BE2C (cell line): ENCODE data around the gene CSNK1D.
A peak's percentile ranks its signal among the peaks of the same experiment; 100 is the strongest.
"Not testable (repeated sequence)": the region's sequence is repeated elsewhere in the genome, so short reads cannot be mapped to it uniquely, and the experiment has no call there.

Experiments
- DNase-seq: peaks from one replicate; pipeline ENCODE4 v3.0.0-alpha.2; 2020
- H3K27me3 ChIP-seq: fragments of 250-450 bp; sonication (Bioruptor Pico); 2 replicates; pipeline ENCODE4 v1.5.1; 2020; ENCODE audit warnings: mild to moderate bottlenecking
- H3K36me3 ChIP-seq: fragments of 250-450 bp; sonication (Bioruptor Pico); 2 replicates; pipeline ENCODE4 v1.5.1; 2020; ENCODE audit warnings: mild to moderate bottlenecking
- H3K4me1 ChIP-seq: fragments of 250-450 bp; sonication (Bioruptor Pico); 2 replicates; pipeline ENCODE4 v1.5.1; 2020
- H3K4me3 ChIP-seq: 2 replicates; pipeline ENCODE4 v1.5.1; 2011; ENCODE audit warnings: low read depth, low read length
- H3K9me3 ChIP-seq: fragments of 250-450 bp; sonication (Bioruptor Pico); 2 replicates; pipeline ENCODE4 v1.5.1; 2020
- CTCF ChIP-seq: IDR thresholded peaks from 2 replicates; pipeline ENCODE4 v1.5.1; 2012; ENCODE audit warnings: mild to moderate bottlenecking, low read depth, low read length

Gene CSNK1D

GRCh38 chr17:82257473-82257872 lies 16.0 kb downstream of the CSNK1D start:
- TF ChIP-seq CTCF, result peak; percentile 11; the same call in 1 of the 2 replicates
- Histone ChIP-seq H3K4me3 (no peak overlapping the region), H3K36me3 (peaks cover 76% of the 10 kb centered on the region), H3K27me3 (no peaks in the 10 kb centered on the region), H3K9me3 (peaks cover 4% of the 10 kb centered on the region; the same call in 1 of the 2 replicates), H3K4me1 (no peaks in the 10 kb centered on the region)
- DNase-seq, result peak; percentile 79

- H3K36me3 ChIP-seq, result peaks cover 76% of the 10 kb centered on the region
- TF ChIP-seq CTCF, result no peak
- H3K4me3 ChIP-seq, result no peak overlapping the region
- H3K27me3 ChIP-seq, result no peaks in the 10 kb centered on the region
- no peaks in the 10 kb centered on the region for H3K4me1 ChIP-seq
- H3K9me3 ChIP-seq, result peaks cover 4% of the 10 kb centered on the region; the same call in 1 of the 2 replicates
- no peak for DNase-seq
Measured at GRCh38 chr17:82256242-82256885, 17.1 kb downstream of the CSNK1D start.

- Histone ChIP-seq H3K9me3 (peaks cover 4% of the 10 kb centered on the region; the same call in 1 of the 2 replicates), H3K4me1 (peaks cover under 1% of the 10 kb centered on the region; the same call in 1 of the 2 replicates), H3K36me3 (peaks cover 77% of the 10 kb centered on the region), H3K4me3 (no peak overlapping the region), H3K27me3 (no peaks in the 10 kb centered on the region)
- DNase-seq, result no peak
- no peak for TF ChIP-seq CTCF
Measured at GRCh38 chr17:82255402-82255972, 18.0 kb downstream of the CSNK1D start.

- not testable (repeated sequence) for H3K4me3 ChIP-seq, DNase-seq, H3K27me3 ChIP-seq, H3K4me1 ChIP-seq, H3K9me3 ChIP-seq
- H3K36me3 ChIP-seq, result peaks cover 79% of the 10 kb centered on the region
Measured at GRCh38 chr17:82254746-82255145, 18.8 kb downstream of the CSNK1D start.

GRCh38 chr17:82254096-82254495 lies 19.4 kb downstream of the CSNK1D start:
- not testable (repeated sequence) for H3K27me3 ChIP-seq, H3K4me1 ChIP-seq, DNase-seq, H3K4me3 ChIP-seq, H3K9me3 ChIP-seq
- H3K36me3 ChIP-seq, result peaks cover 79% of the 10 kb centered on the region

GRCh38 chr17:82253179-82253544 lies 20.3 kb downstream of the CSNK1D start:
- no peak for TF ChIP-seq CTCF
- H3K4me3 ChIP-seq, result no peak overlapping the region
- H3K27me3 ChIP-seq, result no peaks in the 10 kb centered on the region

GRCh38 chr17:82252511-82253178 lies 20.9 kb downstream of the CSNK1D start:
- Histone ChIP-seq H3K9me3 (peaks cover 4% of the 10 kb centered on the region; the same call in 1 of the 2 replicates), H3K4me1 (peaks cover 11% of the 10 kb centered on the region), H3K27me3 (no peaks in the 10 kb centered on the region), H3K36me3 (peaks cover 84% of the 10 kb centered on the region), H3K4me3 (no peak overlapping the region)
- DNase-seq, result no peak
- TF ChIP-seq CTCF, result no peak

More at GRCh38 chr17:82253179-82253544, 20.3 kb downstream of the CSNK1D start:
- Histone ChIP-seq H3K4me1 (peaks cover 6% of the 10 kb centered on the region), H3K9me3 (peaks cover 4% of the 10 kb centered on the region; the same call in 1 of the 2 replicates), H3K36me3 (peaks cover 81% of the 10 kb centered on the region)
- no peak for DNase-seq
